GM19023 (cell line): ENCODE data around the gene LRRIQ1.
"Not testable (repeated sequence)": the region's sequence is repeated elsewhere in the genome, so short reads cannot be mapped to it uniquely, and the experiment has no call there.

ENCODE experiments used
- ATAC-seq: cut with Tn5 transposase; IDR thresholded peaks from one replicate; pipeline ENCODE4 v1.9.1; 2021; ENCODE audit warnings: mild to moderate bottlenecking, moderate library complexity; ENCODE audit not compliant: unreplicated experiment

LRRIQ1 gene, protein sequence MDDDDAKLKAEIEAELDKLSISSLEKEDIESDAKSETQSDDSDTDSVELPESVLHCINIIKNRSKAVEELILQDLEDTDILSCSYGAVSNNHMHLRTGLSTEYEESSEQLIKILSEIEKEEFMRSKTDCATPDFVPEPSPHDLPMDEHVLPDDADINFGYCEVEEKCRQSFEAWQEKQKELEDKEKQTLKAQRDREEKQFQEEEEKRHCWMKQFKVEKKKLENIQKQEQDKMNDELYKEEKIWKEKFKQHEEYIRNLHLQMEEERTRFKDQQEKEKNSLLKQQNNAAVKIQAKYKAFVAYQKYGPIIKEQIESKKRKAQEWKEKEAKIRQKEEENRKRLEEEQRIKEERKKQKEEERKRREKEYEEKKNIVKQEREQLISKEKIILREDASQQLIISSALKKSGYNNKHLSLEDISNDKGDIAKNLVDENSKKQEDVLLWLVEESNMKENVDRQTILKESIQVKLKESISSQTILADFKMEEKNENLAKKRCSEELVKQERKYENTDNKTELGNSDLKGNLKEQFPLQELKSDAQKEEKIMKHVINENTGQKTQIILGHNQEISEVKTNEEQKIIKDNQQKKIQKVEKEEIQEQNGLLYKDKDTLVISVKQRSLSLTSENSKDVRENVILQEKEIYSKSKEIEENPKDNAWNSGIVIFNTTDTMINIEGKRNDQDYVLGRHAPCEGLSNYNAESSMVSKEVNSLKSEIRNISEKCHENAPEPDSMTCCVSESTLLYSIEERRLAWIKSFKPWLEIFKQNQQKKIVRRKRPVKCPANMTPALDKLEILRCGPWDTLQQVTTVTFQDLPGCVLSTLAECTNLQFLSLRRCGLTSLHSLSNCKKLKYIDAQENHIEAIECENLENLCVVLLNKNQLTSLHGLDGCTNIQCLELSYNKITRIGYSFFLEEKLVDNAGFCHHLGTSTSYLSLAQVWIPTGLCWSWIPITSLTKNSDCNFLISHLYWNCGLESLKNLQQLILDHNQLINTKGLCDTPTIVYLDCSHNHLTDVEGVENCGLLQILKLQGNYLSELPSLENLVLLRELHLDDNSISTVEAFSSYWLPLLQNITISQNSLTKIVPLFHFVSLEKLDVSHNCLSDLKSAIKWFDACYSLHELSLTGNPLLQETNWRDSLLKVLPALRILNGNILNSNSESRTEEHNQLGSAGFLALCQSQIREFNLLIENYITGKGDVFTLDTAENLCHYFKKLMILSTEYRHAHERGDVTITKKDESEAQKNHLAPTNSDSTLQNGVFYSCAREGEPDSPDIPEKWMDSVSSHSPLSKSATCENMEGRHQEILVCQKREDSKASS (N-terminal part only)

DNA sequence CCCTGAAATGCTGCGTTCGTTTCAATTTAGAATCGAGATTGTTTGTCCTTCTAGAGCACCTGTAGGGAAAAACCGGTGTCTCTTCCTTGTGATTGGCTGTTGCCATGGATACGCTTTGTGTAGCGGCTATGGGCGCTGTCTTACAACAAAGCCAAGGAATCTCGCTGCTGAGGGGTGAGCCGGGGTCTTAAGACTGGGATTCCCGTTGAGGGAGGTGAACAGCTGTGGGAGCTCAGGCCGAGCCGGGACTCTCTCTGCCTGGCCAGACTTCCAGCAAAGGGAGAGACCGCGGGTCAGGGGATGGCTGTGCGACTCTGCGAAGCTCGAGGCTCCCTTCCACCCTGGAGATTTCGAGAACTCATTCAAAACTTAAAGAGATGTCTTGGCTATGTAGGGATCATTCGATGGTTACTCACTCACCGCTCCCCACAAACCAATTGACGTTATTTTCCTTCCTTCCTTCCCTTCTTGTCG is at the start of gene LRRIQ1, which contains the start of gene TSPAN19:
TSS of gene LRRIQ1 (plus strand) at position 118 of the 474 bp plus-strand sequence. CDS start 1,826 bp downstream, outside the sequence.
TSS of gene TSPAN19 (minus strand) at position 44 of the 474 bp plus-strand sequence. CDS start 6,331 bp downstream, outside the sequence.
- ATAC-seq: peak; percentile 99

DNA sequence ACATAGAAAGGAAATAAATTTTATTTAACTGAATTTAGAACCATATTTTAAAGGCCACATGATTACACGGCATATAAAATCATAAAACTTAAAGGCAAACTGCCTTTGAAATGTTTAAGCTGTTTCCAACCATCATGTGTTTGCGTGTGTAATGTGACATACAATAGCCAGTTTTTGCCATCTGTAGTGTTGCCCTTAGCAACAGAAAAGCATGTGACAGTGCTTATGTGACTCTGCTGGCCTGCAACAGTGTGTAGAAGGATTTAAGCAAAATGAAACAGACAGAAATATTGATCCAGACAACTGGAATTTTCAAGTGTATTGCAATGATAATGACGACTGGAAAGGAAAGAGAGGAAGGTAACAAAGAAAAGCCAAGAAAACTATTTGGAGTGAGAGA is 49.6 kb upstream of the LRRIQ1 start:
- ATAC-seq: no peak

DNA sequence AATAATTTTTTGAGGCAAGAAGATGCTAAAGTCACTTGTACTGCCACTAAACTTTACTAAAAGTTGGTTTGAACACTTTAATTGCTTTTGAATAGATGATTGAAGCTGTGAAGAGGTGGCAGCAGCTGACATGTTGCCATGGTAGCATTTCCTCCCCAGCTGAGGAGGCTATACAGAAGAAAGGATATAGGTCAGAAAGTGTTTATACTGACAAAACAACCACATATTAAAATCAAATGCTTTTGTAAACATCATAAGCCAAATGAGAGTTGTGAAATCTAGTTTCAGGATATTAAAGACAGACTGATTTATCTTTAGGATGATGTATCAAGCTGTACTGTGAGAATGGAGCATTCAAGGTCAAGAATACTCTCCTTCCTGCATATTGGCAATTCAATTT is 41.7 kb upstream of the LRRIQ1 start:
- ATAC-seq: no peak

DNA sequence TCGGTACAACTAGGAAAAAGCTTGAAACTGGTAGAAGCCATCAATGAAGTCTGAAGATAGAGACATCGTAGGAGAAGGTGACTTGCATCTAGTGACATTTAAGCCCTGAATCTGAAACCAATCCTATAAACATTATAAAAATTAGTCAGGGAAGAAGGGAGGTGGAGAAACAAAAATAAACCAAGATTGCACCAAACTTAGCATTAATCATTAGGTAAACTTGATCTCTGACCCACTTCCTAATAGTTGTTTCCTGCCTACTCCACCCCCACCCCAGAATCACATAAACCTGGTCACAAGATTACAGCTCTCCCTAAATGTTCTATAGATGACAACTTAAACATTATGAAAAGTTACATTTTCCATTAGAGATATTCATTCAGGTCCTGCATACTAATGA is 40.5 kb upstream of the LRRIQ1 start:
- ATAC-seq: no peak

DNA sequence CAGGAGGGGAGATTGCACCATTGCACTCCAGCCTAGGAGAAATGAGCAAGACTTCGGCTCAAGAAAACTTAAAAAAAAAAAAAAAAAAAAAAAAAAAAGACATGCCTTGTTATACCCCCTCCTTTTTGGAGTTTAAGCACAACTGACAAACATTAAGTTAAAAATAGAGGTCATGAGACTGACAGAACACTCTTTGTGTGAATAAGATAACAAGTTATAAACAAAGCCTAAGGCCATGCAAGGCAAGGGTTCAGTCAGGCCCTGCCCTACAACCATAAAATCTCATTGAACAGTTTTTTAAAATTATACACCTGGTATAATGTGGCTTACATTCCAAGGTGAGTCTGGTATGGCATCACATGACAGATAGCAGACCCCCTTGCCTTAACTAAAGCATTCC is 39.4 kb upstream of the LRRIQ1 start:
- ATAC-seq: no peak

DNA sequence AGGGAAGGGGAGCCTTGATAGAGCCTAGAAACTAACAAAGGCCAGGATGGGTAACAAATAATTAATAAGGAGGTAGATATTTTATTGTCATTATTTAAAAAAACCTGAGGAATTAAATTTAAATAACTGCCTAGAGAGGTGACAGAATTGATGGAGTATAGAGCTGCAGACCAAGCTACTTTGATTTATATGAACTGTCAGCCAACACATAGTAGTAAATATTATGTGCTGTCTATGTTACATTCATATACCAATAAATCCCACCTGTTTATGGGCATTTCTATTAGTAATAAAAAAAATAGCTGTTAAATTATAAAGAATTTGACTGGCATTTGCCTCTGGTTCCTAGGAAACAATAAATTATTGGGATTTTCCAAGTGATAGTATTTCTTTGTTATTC is 37.8 kb upstream of the LRRIQ1 start:
- ATAC-seq: no peak

DNA sequence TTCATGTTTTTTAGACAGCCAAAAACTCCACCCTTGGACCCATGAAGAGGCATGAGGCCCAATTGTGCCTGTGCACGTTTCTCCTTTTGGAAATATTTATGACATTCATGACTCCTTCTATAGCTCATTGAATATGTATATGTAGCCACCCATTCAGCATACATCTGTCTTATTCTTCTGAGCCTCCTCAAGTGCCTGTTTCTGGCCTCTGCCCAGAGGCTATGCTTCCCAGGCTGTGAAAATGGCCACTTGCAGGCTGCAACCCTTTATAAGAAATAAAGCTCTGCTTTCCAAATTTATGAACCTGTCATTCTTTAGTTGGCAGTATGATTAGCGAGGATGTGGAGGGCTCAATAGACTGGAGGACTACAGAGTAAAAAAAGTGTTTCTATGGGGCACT is 35.4 kb upstream of the LRRIQ1 start:
- ATAC-seq: no peak

DNA sequence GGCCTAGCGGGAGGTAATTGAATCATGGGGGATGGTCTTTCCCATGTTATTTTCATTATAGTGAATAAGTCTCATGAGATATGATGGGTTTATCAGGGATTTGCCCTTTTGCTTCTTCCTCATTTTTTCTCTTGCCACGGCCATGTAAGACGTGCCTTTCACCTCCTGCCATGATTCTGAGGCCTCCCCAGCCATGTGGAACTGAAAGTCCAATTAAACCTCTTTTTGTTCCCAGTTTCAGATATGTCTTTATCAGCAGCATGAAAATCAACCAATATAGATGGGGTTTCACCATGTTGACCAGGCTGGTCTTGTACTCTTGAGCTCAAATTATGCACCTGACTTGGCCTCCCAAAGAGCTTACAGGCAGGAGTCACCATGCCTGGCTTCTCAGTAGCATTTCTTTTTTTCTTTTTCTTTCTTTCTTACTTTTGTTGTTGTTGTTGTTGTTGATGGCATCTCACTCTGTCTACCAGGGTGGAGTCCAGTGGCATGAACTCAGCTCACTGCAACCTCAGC is 33.3 kb upstream of the LRRIQ1 start:
- no peak for ATAC-seq

DNA sequence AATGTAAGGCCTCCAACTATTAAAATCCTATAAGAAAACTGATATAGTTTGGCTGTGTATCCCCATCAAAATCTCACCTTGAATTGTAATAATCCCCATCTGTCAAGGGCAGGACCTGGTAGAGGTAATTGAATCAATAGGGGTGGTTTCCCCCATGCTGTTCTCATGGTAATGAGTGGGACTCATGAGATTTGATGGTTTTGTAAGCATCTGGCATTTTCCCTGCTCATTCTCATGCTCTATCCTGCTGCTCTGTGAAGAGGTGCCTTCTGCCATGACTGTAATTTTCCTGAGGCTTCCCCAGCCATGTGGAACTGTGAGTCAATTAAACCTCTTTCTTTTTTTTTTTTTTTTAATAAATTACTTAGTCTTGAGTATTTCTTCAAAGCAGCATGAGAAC is 31.9 kb upstream of the LRRIQ1 start:
- no peak for ATAC-seq

DNA sequence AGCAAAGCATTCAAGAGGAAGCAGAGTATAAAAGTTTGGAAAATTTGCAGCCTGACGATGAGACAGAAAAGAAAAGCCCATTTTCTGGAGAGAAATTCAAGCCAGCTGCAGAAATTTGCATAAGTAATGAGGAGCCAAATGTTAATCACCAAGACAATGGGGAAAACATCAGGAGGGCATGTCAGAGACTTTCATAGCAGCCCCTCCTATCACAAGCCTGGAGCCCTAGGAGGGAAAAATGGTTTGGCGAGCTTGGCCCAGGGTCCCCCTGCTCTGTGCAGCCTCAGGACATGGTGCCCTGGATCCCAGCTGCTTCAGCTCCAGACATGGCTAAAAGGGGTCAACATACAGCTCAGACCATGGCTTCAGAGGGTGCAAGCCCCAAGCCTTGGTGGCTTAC is 31.1 kb upstream of the LRRIQ1 start:
- ATAC-seq: not testable (repeated sequence)

DNA sequence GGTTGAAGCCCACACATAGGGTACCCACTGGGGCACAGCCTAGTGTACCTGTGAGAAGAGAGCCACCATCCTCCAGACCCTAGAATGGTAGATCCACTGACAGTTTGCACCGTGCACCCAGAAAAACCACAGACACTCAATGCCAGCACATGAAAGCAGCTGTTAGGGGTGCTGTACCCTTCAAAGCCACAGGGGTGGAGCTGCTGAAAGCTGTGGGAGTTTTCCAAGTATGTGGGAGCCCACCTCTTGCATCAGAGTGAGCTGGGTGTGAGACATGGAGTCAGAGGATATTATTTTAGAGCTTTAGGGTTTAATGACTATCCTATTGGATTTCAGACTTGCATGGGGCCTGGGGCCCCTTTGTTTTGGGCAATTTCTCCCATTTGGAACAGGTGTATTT is 30.5 kb upstream of the LRRIQ1 start:
- ATAC-seq: no peak

DNA sequence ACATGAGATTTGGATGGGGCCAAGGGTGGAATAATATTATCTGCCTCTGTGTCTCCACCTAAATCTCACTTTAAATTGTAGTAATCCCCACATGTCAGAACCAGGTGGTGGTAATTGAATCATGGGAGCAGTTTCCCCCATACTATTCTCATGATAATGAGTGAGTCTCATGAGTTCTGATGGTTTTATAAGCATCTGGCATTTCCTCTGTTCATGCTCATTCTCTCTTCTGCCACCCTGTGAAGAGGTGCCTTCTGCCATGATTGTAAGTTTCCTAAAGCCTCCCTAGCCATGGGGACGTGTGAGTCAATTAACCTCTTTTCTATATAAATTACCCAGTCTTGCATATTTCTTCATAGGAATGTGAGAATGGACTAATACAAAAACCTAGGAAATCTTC is 29.9 kb upstream of the LRRIQ1 start:
- no peak for ATAC-seq

DNA sequence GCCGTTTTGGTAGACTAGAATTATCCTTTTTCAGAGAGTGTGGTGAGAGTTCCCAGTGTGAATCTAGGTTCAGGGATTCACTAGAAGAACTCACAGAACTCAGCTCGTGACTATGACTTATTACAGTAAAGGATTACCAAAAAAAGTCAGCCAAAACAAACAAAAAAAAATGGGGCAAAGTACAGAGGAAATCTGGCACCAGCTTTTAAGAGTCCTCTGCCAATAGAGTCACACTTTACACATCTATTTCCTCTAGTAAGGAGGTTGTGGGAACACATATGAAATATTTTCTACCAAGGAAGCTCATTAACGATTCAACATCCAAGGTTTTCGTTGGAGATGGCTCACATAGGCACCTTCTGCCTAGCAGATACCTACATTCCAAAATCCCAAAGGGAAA is 28.3 kb upstream of the LRRIQ1 start:
- no peak for ATAC-seq

DNA sequence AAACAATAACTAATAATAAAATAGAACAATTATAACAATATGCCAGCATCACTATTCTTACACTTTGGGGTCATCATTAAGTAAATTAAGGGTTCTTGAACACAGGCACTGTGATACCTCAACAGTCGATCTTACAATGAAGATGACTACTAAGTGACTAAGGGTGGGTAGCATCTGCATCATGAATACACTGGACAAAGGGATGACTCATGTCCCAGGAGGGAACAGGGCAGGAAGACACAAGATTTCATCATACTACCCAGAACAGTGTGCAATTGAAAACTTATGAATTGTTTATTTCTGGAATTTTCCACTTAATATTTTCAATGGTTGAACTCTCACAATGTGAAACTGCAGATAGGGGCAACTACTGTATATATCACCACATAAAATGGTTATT is 19.7 kb upstream of the LRRIQ1 start:
- no peak for ATAC-seq

DNA sequence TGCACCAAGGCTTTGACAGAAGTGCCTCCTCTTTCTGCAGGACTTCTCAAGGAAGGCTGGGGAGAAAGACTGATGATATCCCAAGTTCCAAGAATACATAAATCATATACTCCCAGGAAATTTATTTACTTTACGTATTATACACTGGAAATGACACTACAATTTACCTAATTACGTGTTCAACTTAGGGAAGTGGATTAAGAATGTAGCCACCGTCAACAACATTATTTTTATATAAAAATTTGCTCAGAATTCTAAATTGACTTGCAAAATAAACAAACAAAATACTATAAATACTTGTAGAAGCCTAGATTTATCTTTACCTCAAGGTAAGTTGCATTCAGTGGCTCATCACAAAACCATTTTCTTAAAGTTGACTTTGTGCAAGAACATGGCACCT is 19.0 kb upstream of the LRRIQ1 start:
- no peak for ATAC-seq

DNA sequence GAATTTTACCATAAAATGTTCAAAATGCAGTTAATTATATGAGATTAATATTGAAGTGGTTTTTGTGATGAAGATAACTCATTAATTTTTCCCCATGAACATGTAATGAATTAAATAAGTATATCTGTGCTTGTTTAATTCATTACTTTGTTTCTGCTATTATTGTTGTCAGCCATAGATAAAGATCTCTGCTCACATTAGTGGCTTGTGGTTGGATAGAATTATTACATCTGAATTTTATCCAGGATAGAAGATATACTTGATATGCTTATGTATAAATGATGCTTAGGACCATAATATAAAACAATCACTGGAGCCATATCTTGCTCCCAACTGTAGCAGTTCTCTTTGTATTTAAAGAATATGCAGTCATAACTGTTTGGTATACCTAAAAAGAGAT is 18.5 kb upstream of the LRRIQ1 start:
- no peak for ATAC-seq

DNA sequence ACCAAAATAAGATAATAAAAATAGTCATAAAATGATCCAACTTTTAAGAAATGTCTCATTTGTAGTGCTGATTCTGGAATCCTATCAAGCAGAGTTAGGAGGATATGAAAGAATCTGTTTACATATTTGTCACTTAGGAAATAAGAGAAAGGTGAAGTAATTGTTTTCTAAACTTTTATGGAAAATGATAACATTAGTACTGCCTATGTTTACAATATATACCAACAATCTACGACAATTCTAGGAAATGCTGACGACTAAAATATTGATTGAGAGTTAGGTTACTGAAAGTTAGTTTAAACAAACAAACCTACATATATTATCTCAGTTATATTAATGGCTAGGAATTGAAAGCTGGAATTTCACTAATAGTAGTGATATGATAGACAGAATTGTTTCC is 18.1 kb upstream of the LRRIQ1 start:
- no peak for ATAC-seq

DNA sequence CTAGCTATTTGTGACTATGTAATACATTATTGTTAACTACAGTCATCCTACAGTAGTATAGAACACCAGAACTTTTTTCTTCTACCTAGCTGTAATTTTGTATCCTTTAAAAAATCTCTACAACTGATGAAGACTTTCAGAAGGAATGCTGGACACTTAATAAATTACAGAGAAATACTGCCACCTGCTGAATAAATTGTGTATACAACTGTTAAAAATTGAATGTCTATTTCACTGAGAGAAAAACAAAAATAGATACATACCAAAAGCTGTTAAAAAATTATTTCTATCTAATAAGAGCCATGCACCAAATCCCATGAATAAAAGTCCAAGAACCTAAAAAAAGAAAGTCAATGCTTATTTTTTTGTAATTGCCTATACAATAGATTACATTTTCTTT is 6.7 kb upstream of the LRRIQ1 start:
- no peak for ATAC-seq

DNA sequence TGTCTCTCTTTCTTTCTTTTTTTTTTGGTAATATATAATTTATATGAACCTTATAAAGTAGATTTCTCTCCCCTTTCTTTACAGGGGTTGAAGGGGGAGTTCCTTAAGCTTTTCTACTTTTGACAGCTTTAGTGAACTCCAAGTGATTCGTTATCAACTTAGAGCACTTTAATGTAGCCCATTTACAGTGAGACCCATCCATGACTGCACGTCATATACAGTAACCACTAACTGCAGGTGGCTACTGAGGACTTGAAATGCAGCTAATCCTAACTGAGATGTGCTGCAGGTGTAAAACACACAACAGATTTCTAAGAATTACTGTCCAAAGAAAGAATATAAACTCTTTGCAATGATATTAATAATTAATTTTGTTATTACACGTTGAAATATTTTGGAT is 582 bp downstream of the LRRIQ1 start:
- ATAC-seq: no peak

DNA sequence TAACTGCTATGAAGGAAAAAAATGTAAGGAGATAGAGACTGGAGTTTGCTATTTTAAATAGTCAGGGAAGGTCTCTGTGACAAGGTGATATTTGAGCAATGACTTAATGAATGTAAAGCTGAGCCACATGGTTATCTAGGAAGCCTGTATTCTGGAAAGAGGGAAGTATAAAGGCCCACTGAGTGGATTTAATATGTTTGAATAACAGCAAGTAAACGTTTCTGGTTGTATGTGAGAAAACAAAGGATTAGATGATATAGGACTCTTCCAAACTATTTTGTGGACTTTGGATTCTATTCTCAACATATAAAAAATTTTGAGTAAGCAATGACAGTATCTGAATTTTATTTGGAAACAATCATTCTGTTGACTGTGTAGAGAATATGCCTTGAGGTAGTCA is 5.2 kb downstream of the LRRIQ1 start:
- ATAC-seq: no peak

DNA sequence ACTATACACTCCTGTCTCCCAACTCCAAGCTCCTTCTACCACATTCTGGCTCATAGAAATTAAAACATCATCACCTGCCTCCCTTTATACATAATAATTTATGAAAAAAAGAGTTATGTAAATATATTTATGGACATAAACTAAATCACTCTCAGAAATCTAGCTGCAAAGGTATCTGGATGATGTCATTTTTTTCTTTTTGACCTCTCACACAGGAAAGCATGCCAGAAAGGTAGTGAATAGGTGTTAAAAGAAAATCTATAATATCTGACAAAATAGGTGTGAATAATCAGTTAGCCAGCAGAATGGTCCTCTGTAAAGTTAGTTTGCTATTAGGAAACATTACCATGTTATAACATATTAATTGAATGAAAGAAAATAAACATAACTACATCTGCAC is 7.7 kb downstream of the LRRIQ1 start:
- no peak for ATAC-seq
